Measurements from ENCODE around the gene AOC3.

AOC3 gene

GRCh38 chr17:42850954-42851353 is at the start of gene AOC3:
TSS of gene AOC3 (plus strand) at chr17:42851199. CDS start at chr17:42851344, 145 bp downstream.
- in situ Hi-C loops (cut with HindIII; ENCODE audit: low sequenced_read_pairs), result no loop called here

GRCh38 chr17:42803074-42803883 is 47.7 kb upstream of the AOC3 start:
- in situ Hi-C loops (cut with HindIII; ENCODE audit: low sequenced_read_pairs), result no loop called here

GRCh38 chr17:42804918-42805367 is 46.1 kb upstream of the AOC3 start:
- in situ Hi-C loops (cut with HindIII; ENCODE audit: low sequenced_read_pairs), result no loop called here

GRCh38 chr17:42806249-42806648 is 44.8 kb upstream of the AOC3 start:
- in situ Hi-C loops (cut with HindIII; ENCODE audit: low sequenced_read_pairs), result no loop called here

GRCh38 chr17:42809250-42809649 is 41.7 kb upstream of the AOC3 start:
- in situ Hi-C loops (cut with HindIII; ENCODE audit: low sequenced_read_pairs), result no loop called here

- in situ Hi-C loops (cut with HindIII; ENCODE audit: low sequenced_read_pairs), result loop anchor here (5.0 to 10.0 kb wide), 2 partner anchors 70 to 83 kb away; no protein-coding TSS in a partner anchor
Measured at GRCh38 chr17:42814633-42815399, 36.2 kb upstream of the AOC3 start.

- in situ Hi-C loops (cut with HindIII; ENCODE audit: low sequenced_read_pairs), result loop anchor here (10.0 kb wide), 1 partner anchor 67 kb away; no protein-coding TSS in a partner anchor
Measured at GRCh38 chr17:42817866-42818265, 33.1 kb upstream of the AOC3 start.

GRCh38 chr17:42818379-42818778 is 32.6 kb upstream of the AOC3 start:
- in situ Hi-C loops (cut with HindIII; ENCODE audit: low sequenced_read_pairs), result loop anchor here (10.0 kb wide), 1 partner anchor 66 kb away; no protein-coding TSS in a partner anchor

- in situ Hi-C loops (cut with HindIII; ENCODE audit: low sequenced_read_pairs), result loop anchor here (10.0 kb wide), 1 partner anchor 65 kb away; no protein-coding TSS in a partner anchor
Measured at GRCh38 chr17:42819939-42820535, 31.0 kb upstream of the AOC3 start.

- in situ Hi-C loops (cut with HindIII; ENCODE audit: low sequenced_read_pairs), result no loop called here
Measured at GRCh38 chr17:42821176-42821575, 29.8 kb upstream of the AOC3 start.

- in situ Hi-C loops (cut with HindIII; ENCODE audit: low sequenced_read_pairs), result no loop called here
Measured at GRCh38 chr17:42827472-42827871, 23.5 kb upstream of the AOC3 start.

GRCh38 chr17:42830971-42831370 is 20.0 kb upstream of the AOC3 start:
- in situ Hi-C loops (cut with HindIII; ENCODE audit: low sequenced_read_pairs), result no loop called here

- in situ Hi-C loops (cut with HindIII; ENCODE audit: low sequenced_read_pairs), result no loop called here
Measured at GRCh38 chr17:42832213-42832933, 18.6 kb upstream of the AOC3 start.

GRCh38 chr17:42832934-42833766 is 17.8 kb upstream of the AOC3 start, which contains the start of gene PSME3:
TSS of gene PSME3 (plus strand) at chr17:42833397. CDS start at chr17:42833632, 235 bp downstream.
- in situ Hi-C loops (cut with HindIII; ENCODE audit: low sequenced_read_pairs), result no loop called here

- in situ Hi-C loops (cut with HindIII; ENCODE audit: low sequenced_read_pairs), result no loop called here
Measured at GRCh38 chr17:42833767-42834422, 17.1 kb upstream of the AOC3 start.

- in situ Hi-C loops (cut with HindIII; ENCODE audit: low sequenced_read_pairs), result no loop called here
Measured at GRCh38 chr17:42835732-42836131, 15.3 kb upstream of the AOC3 start.

- in situ Hi-C loops (cut with HindIII; ENCODE audit: low sequenced_read_pairs), result no loop called here
Measured at GRCh38 chr17:42841975-42842685, 8.9 kb upstream of the AOC3 start.

- in situ Hi-C loops (cut with HindIII; ENCODE audit: low sequenced_read_pairs), result no loop called here
Measured at GRCh38 chr17:42843358-42843934, 7.6 kb upstream of the AOC3 start.
